Suprapubic skin (tissue), 4 donors: ENCODE data around the gene SETD2. TPM values are rescaled to one million over a fixed set of nuclear protein-coding genes. Genes with fewer than 3 reads are reported as not detected.

Experiments
- DNase-seq, 2 donors: peaks; one replicate each; pipeline ENCODE4 v3.0.0-alpha.2; 2019; ENCODE audit warnings: low spot score in 2 of 2
- H3K27ac ChIP-seq: fragments of 200-600 bp; sonication (generic); one replicate; pipeline ENCODE4 v1.5.1; 2019
- H3K27me3 ChIP-seq: fragments of 200-600 bp; sonication (generic); one replicate; pipeline ENCODE4 v1.5.1; 2019
- H3K36me3 ChIP-seq: fragments of 200-600 bp; sonication (generic); one replicate; pipeline ENCODE4 v1.5.1; 2019
- H3K4me1 ChIP-seq: fragments of 200-600 bp; sonication (generic); one replicate; pipeline ENCODE4 v1.5.1; 2019
- H3K4me3 ChIP-seq: fragments of 200-600 bp; sonication (generic); one replicate; pipeline ENCODE4 v1.5.1; 2019; ENCODE audit warnings: mild to moderate bottlenecking
- H3K9me3 ChIP-seq: fragments of 200-600 bp; sonication (generic); one replicate; pipeline ENCODE4 v1.5.1; 2019
- CTCF ChIP-seq, 2 donors: fragments of 200-600 bp in 1 of 2; fragments of 450-650 bp in 1 of 2; sonication (generic) in 1 of 2; IDR thresholded peaks; one replicate each; pipeline ENCODE4 v1.5.1; 2016 to 2019; ENCODE audit warnings: antibody characterized with exemption in 2 of 2, mild to moderate bottlenecking in 1 of 2, moderate library complexity in 1 of 2
- EP300 ChIP-seq: sonication (generic); formaldehyde crosslinking; IDR thresholded peaks from one replicate; pipeline ENCODE4 v1.6.1; 2017; ENCODE audit warnings: antibody characterized with exemption
- POLR2A ChIP-seq, 2 donors: fragments of 450-650 bp; IDR thresholded peaks; one replicate each; pipeline ENCODE4 v1.6.1; 2017; ENCODE audit warnings: antibody characterized with exemption in 2 of 2, mild to moderate bottlenecking in 2 of 2, moderate library complexity in 2 of 2
- POLR2AphosphoS5 ChIP-seq, 3 donors: sonication (generic); formaldehyde crosslinking; IDR thresholded peaks; one replicate each; pipeline ENCODE4 v1.6.1; 2017; ENCODE audit warnings: antibody characterized with exemption in 3 of 3
- WGBS: methylation state at CpG from one replicate; pipeline ENCODE4 v1.1.5; 2018; 5-methylcytosine and 5-hydroxymethylcytosine counted together
- total RNA-seq, 4 donors: library from RNA; depleted of rRNA; stranded (reverse); fragments of >200 nt; gene quantifications; one replicate each; pipeline ENCODE4 v1.1.0, GENCODE V29; 2016

Gene SETD2
- total RNA-seq, 4 donors from 2014 or later: 41.4 to 78.6 (median 53.4) TPM

- Histone ChIP-seq H3K4me1 (peaks cover 77% of the 10 kb centered on the region), H3K27ac (peak within 1 kb of the TSS; percentile 93), H3K9me3 (no peaks in the 10 kb centered on the region), H3K36me3 (no peaks in the 10 kb centered on the region), H3K27me3 (no peaks in the 10 kb centered on the region), H3K4me3 (peak within 1 kb of the TSS; percentile 57)
- 11% methylated on average over 10 of the region's 73 CpGs for WGBS
- peak; percentile 98 to 99 for DNase-seq
- TF ChIP-seq CTCF (IDR thresholded peaks at IDR 0.05) (no peak), POLR2A (IDR thresholded peaks at IDR 0.05) (peak in 1 of 2 donors; percentile 37), POLR2AphosphoS5 (IDR thresholded peaks at IDR 0.05) (peak in 2 of 3 donors; percentile 11 to 42)
Observed at GRCh38 chr3:46978985-46979944, 184.6 kb downstream of the SETD2 start, which contains the start of gene NBEAL2. Gene NBEAL2 (plus strand): TSS chr3:46979666. CDS start chr3:46979862, 196 bp downstream.

- H3K4me1 ChIP-seq: peaks cover 83% of the 10 kb centered on the region
- H3K9me3 ChIP-seq: no peaks in the 10 kb centered on the region
- TF ChIP-seq POLR2AphosphoS5 (IDR thresholded peaks at IDR 0.05): no peak
- no peak for TF ChIP-seq EP300
- no peak for TF ChIP-seq POLR2A (IDR thresholded peaks at IDR 0.05)
- TF ChIP-seq CTCF (IDR thresholded peaks at IDR 0.05): no peak
- peak overlapping the region; percentile 57 for H3K4me3 ChIP-seq
- no peaks in the 10 kb centered on the region for H3K27me3 ChIP-seq
- H3K36me3 ChIP-seq: no peaks in the 10 kb centered on the region
- 87% methylated on average over 8 of the region's 9 CpGs for WGBS
- peak in 1 of 2 donors; percentile 63 for DNase-seq
- peak overlapping the region; percentile 93 for H3K27ac ChIP-seq
Observed at GRCh38 chr3:46978381-46978780, 185.5 kb downstream of the SETD2 start.

- peak in 1 of 2 donors; percentile 63 for DNase-seq
- Histone ChIP-seq H3K36me3 (no peaks in the 10 kb centered on the region), H3K27ac (no peak overlapping the region), H3K27me3 (no peaks in the 10 kb centered on the region), H3K9me3 (no peaks in the 10 kb centered on the region), H3K4me1 (peaks cover 81% of the 10 kb centered on the region), H3K4me3 (no peak overlapping the region)
- TF ChIP-seq POLR2A (IDR thresholded peaks at IDR 0.05): no peak
- no peak for TF ChIP-seq EP300
- TF ChIP-seq CTCF (IDR thresholded peaks at IDR 0.05): no peak
- no peak for TF ChIP-seq POLR2AphosphoS5 (IDR thresholded peaks at IDR 0.05)
- WGBS: 84% methylated on average over 5 of the region's 5 CpGs
Observed at GRCh38 chr3:46977811-46978195, 186.1 kb downstream of the SETD2 start.

GRCh38 chr3:46976326-46977190, 187.4 kb downstream of the SETD2 start, which contains the start of gene CCDC12:
Gene CCDC12 (minus strand): TSS chr3:46976745. CDS start chr3:46976732, 13 bp downstream.
- Histone ChIP-seq H3K4me1 (peaks cover 73% of the 10 kb centered on the region), H3K27ac (peak within 1 kb of the TSS; percentile 96), H3K36me3 (no peaks in the 10 kb centered on the region), H3K27me3 (no peaks in the 10 kb centered on the region), H3K4me3 (peak within 1 kb of the TSS; percentile 72), H3K9me3 (no peaks in the 10 kb centered on the region)
- 1% methylated on average over 54 of the region's 64 CpGs for WGBS
- TF ChIP-seq CTCF (IDR thresholded peaks at IDR 0.05) (no peak), POLR2AphosphoS5 (IDR thresholded peaks at IDR 0.05) (peak; percentile 29 to 76 (median 48)), POLR2A (IDR thresholded peaks at IDR 0.05) (peak in 1 of 2 donors; percentile 66), EP300 (no peak)
- peak; percentile 98 for DNase-seq
